ENCODE measurements around the gene SLC6A18.

SLC6A18 gene

DNA sequence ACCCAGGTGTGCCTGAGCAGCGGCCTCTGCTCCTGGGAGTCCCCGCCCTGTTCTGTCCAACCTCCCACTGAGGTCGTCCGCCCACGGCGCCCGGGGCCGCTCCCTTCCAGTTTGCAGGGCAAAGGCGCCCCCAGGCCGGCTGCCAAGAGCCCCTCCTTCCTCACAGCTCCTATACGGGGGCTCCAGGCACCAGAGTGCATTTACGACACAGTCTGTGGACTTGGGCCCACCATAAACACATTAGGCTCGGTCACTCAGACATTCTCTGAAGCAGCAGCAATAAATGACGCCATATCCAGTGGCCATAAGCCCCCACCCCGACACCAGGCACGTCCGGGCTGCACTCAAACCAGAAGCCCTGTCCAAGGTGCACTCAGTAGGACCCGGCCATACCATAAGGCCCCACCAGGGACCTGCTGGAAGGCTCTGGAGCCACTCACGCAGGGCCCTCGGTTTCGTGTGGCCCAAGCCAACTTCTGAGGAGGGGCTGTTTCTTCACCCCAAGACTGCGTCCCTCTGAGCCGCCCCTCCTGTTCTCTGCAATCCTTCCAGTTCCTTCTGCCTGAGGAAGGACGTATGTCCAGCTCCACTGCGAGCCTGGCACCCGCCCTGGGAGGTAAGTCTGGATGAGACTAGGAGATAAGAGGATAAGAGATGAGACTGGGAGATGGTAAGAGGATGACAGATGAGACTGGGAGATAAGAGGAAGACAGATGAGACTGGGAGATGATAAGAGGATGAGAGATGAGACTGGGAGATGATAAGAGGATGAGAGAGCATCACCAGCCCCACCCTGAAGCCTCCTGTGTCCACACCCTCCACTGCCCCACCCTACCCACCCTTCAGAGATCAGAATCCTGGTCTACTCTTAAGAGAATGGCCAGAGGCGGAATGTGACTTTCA lies 26.7 kb downstream of the SLC6A18 start:
- Histone ChIP-seq H3K27me3 (ENCODE audit: control insufficient read depth in 2 of 2, insufficient read depth in 2 of 2, low read length in 2 of 2) (peaks cover 4 to 5% of the 10 kb centered on the region in 2 donors), H3K36me3 (ENCODE audit: control insufficient read depth in 2 of 2, insufficient read depth in 2 of 2, low read length in 2 of 2) (no peaks in the 10 kb centered on the region), H3K9me3 (ENCODE audit: control insufficient read depth in 2 of 2, low read length in 2 of 2) (no peaks in the 10 kb centered on the region), H3K9ac (ENCODE audit: low read depth in 1 of 2, low read length in 2 of 2) (no peak overlapping the region), H3K4me3 (ENCODE audit: low read length in 2 of 2) (no peak overlapping the region), H3K4me1 (ENCODE audit: control insufficient read depth in 2 of 2, insufficient read depth in 2 of 2, low read length in 2 of 2) (peaks cover 0 to 2% of the 10 kb centered on the region in 2 donors), H3K27ac (ENCODE audit: low read depth in 2 of 2, low read length in 2 of 2) (no peak overlapping the region)

DNA sequence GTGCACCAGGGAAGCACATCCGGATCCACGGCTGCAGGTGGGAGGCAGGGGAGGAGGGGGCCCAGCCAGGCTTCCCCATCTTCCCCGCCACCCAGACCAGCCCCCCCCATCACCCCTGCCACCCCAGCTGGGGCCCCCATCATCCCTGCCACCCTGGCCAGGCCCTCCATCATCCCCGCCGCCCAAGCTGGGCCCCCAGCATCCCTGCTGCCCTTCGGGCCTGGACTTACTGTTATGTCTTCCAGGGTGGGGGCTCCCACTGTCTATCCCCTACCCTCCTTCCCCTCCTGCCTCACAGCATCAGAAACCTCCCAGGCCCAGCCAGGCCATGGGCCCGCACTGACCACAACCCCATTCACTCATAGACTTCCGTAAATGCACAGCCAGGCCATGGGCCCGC lies 27.5 kb downstream of the SLC6A18 start:
- Histone ChIP-seq H3K9me3 (ENCODE audit: control insufficient read depth in 2 of 2, low read length in 2 of 2) (no peaks in the 10 kb centered on the region), H3K36me3 (ENCODE audit: control insufficient read depth in 2 of 2, insufficient read depth in 2 of 2, low read length in 2 of 2) (no peaks in the 10 kb centered on the region), H3K4me1 (ENCODE audit: control insufficient read depth in 2 of 2, insufficient read depth in 2 of 2, low read length in 2 of 2) (peaks cover 0 to 2% of the 10 kb centered on the region in 2 donors), H3K9ac (ENCODE audit: low read depth in 1 of 2, low read length in 2 of 2) (no peak overlapping the region), H3K27ac (ENCODE audit: low read depth in 2 of 2, low read length in 2 of 2) (no peak overlapping the region), H3K4me3 (ENCODE audit: low read length in 2 of 2) (no peak overlapping the region), H3K27me3 (ENCODE audit: control insufficient read depth in 2 of 2, insufficient read depth in 2 of 2, low read length in 2 of 2) (peaks cover 0 to 2% of the 10 kb centered on the region in 2 donors)

DNA sequence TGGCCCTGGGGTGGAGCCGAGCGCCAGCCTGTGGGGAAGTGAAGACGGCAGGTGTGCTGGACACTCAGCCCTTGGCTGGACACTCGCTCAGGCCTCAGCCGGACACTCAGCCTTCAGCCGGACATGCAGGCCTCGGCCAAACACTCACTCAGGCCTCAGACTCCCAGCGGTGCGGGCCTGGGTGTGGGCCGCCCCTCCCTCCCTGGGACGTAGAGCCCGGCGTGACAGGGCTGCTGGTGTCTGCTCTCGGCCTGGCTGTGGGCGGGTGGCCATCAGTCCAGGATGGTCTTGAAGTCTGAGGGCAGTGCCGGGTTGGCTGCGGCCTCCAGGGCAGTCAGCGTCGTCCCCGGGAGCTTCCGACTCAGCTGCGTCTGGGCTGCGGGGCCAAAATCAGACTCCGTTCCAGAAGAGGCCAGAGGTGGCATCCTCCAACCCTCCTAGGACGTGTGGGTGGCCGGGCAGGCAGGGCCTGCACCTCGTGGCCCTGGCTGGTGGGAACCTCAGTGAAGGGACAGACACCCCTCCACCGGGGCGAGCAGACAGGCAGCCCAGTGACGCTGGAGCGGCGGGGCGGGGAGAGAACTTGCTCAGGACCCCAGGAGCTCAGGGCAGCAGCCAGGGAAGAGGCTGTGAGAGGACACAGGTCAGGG lies 28.4 kb downstream of the SLC6A18 start:
- Histone ChIP-seq H3K27ac (ENCODE audit: low read depth in 2 of 2, low read length in 2 of 2) (no peak overlapping the region), H3K4me3 (ENCODE audit: low read length in 2 of 2) (no peak overlapping the region), H3K9ac (ENCODE audit: low read depth in 1 of 2, low read length in 2 of 2) (no peak overlapping the region), H3K4me1 (ENCODE audit: control insufficient read depth in 2 of 2, insufficient read depth in 2 of 2, low read length in 2 of 2) (peaks cover 0 to 2% of the 10 kb centered on the region in 2 donors), H3K9me3 (ENCODE audit: control insufficient read depth in 2 of 2, low read length in 2 of 2) (no peaks in the 10 kb centered on the region), H3K27me3 (ENCODE audit: control insufficient read depth in 2 of 2, insufficient read depth in 2 of 2, low read length in 2 of 2) (no peaks in the 10 kb centered on the region), H3K36me3 (ENCODE audit: control insufficient read depth in 2 of 2, insufficient read depth in 2 of 2, low read length in 2 of 2) (no peaks in the 10 kb centered on the region)

DNA sequence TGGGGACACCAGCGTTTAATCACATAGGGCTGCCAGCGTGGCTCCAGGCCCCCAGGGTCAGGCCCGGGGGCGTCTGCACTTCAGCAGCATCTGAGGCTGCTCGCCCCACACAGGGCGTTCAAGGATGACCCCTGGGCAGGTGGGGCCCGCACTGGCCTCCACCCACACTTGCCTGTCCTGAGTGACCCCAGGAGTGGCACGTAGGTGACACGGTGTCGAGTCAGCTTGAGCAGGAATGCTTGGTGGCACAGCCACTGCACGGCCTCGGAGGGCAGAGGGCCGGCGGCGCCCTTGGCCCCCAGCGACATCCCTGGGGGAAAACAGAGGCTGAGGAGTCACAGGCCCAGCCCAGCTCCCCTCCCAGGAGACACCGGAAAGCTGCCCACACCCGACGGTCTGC lies 29.0 kb downstream of the SLC6A18 start:
- Histone ChIP-seq H3K9ac (ENCODE audit: low read depth in 1 of 2, low read length in 2 of 2) (no peak overlapping the region), H3K27ac (ENCODE audit: low read depth in 2 of 2, low read length in 2 of 2) (no peak overlapping the region), H3K27me3 (ENCODE audit: control insufficient read depth in 2 of 2, insufficient read depth in 2 of 2, low read length in 2 of 2) (no peaks in the 10 kb centered on the region), H3K4me3 (ENCODE audit: low read length in 2 of 2) (no peak overlapping the region), H3K36me3 (ENCODE audit: control insufficient read depth in 2 of 2, insufficient read depth in 2 of 2, low read length in 2 of 2) (no peaks in the 10 kb centered on the region), H3K9me3 (ENCODE audit: control insufficient read depth in 2 of 2, low read length in 2 of 2) (no peaks in the 10 kb centered on the region), H3K4me1 (ENCODE audit: control insufficient read depth in 2 of 2, insufficient read depth in 2 of 2, low read length in 2 of 2) (peaks cover 0 to 2% of the 10 kb centered on the region in 2 donors)

DNA sequence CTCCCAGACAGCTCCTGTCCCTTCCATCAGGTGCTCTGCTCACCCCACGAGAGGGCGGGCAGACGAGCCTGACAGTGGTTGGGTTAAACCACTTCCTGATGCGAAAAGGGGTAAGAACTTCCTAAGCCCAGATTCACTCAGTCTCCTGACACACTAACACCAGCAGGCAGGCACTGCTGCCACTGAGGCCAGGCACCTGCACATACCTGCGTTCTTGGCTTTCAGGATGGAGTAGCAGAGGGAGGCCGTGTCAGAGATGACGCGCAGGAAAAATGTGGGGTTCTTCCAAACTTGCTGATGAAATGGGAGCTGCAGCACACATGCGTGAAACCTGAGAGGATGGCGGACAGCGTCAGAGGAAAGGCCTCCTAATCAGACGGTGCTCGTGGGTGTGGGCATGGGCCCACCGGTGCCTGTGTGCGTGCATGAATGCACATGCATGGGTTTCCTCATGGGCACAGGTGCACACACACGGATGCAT lies 29.9 kb downstream of the SLC6A18 start:
- Histone ChIP-seq H3K27me3 (ENCODE audit: control insufficient read depth in 2 of 2, insufficient read depth in 2 of 2, low read length in 2 of 2) (no peaks in the 10 kb centered on the region), H3K27ac (ENCODE audit: low read depth in 2 of 2, low read length in 2 of 2) (no peak overlapping the region), H3K9ac (ENCODE audit: low read depth in 1 of 2, low read length in 2 of 2) (no peak overlapping the region), H3K9me3 (ENCODE audit: control insufficient read depth in 2 of 2, low read length in 2 of 2) (no peaks in the 10 kb centered on the region), H3K36me3 (ENCODE audit: control insufficient read depth in 2 of 2, insufficient read depth in 2 of 2, low read length in 2 of 2) (no peaks in the 10 kb centered on the region), H3K4me3 (ENCODE audit: low read length in 2 of 2) (no peak overlapping the region), H3K4me1 (ENCODE audit: control insufficient read depth in 2 of 2, insufficient read depth in 2 of 2, low read length in 2 of 2) (peaks cover 0 to 2% of the 10 kb centered on the region in 2 donors)

DNA sequence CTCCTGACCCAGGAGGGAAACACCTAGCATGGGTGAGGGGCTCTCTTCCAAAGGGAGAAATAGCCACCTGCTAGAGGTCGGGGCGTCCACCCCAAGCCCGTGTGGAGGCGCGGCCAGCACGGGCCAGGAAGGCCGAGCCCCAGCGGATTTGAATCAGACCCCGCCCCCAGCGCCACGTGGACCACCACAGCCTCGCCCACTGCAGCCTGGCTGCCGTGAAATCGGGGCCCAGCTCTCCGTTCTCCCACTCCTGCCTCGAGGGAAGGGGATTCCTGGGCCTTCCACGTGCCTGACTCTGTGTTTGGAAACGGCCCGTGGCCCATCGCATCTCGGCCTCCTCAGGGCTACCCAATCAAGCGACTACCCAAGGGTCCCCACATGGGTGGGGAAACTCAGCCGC lies 31.6 kb downstream of the SLC6A18 start:
- Histone ChIP-seq H3K27ac (ENCODE audit: low read depth in 2 of 2, low read length in 2 of 2) (no peak overlapping the region), H3K4me1 (ENCODE audit: control insufficient read depth in 2 of 2, insufficient read depth in 2 of 2, low read length in 2 of 2) (peaks cover 0 to 2% of the 10 kb centered on the region in 2 donors), H3K9me3 (ENCODE audit: control insufficient read depth in 2 of 2, low read length in 2 of 2) (no peaks in the 10 kb centered on the region), H3K9ac (ENCODE audit: low read depth in 1 of 2, low read length in 2 of 2) (no peak overlapping the region), H3K4me3 (ENCODE audit: low read length in 2 of 2) (no peak overlapping the region), H3K27me3 (ENCODE audit: control insufficient read depth in 2 of 2, insufficient read depth in 2 of 2, low read length in 2 of 2) (no peaks in the 10 kb centered on the region), H3K36me3 (ENCODE audit: control insufficient read depth in 2 of 2, insufficient read depth in 2 of 2, low read length in 2 of 2) (no peaks in the 10 kb centered on the region)

DNA sequence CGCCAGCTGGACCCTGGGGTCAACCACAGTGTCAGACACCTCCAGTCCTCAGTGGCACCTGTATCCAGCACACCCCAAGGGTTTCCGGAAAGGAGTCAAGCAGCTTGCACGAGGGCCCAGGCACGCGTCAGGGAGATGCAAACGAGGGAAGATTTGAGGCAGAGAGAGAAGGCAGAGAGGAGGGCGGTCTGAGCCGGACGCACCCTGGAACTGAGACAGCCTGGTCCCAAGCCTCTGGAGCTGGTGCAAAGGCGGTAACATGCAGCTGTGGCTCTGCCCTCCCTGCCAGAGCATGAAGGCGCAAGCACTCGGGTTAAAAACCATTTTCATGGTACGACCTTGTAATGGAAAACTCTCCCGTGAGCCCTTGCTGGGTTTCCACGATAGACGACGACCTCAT lies 32.2 kb downstream of the SLC6A18 start:
- H3K27me3 ChIP-seq (ENCODE audit: control insufficient read depth in 2 of 2, insufficient read depth in 2 of 2, low read length in 2 of 2) = no peaks in the 10 kb centered on the region
- no peak overlapping the region for H3K4me3 ChIP-seq (ENCODE audit: low read length in 2 of 2)
- H3K4me1 ChIP-seq (ENCODE audit: control insufficient read depth in 2 of 2, insufficient read depth in 2 of 2, low read length in 2 of 2) = no peaks in the 10 kb centered on the region
- H3K9ac ChIP-seq (ENCODE audit: low read depth in 1 of 2, low read length in 2 of 2) = no peak overlapping the region
- no peak overlapping the region for H3K27ac ChIP-seq (ENCODE audit: low read depth in 2 of 2, low read length in 2 of 2)
- no peaks in the 10 kb centered on the region for H3K36me3 ChIP-seq (ENCODE audit: control insufficient read depth in 2 of 2, insufficient read depth in 2 of 2, low read length in 2 of 2)
- no peaks in the 10 kb centered on the region for H3K9me3 ChIP-seq (ENCODE audit: control insufficient read depth in 2 of 2, low read length in 2 of 2)

DNA sequence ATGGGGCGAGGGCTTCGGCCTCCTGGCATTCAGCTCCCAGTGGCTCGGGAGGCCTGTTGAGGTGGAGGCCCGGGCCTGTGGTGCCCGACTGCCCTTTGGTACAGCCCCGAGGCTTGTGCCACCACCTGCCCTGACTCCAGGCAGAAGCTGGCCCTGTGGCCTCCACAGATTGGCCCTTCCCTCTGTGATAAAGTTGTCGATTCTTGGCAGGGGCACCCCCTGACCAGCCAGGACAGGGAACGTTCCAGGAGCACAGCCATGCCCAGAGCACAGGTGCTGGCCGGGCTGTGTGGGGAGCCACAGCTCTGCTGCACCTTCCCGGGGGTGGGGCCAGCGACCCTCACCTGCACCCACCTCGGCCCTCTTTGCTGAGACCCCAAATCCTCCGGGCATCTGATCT lies 32.7 kb downstream of the SLC6A18 start:
- Histone ChIP-seq H3K4me1 (ENCODE audit: control insufficient read depth in 2 of 2, insufficient read depth in 2 of 2, low read length in 2 of 2) (no peaks in the 10 kb centered on the region), H3K4me3 (ENCODE audit: low read length in 2 of 2) (no peak overlapping the region), H3K9me3 (ENCODE audit: control insufficient read depth in 2 of 2, low read length in 2 of 2) (no peaks in the 10 kb centered on the region), H3K27me3 (ENCODE audit: control insufficient read depth in 2 of 2, insufficient read depth in 2 of 2, low read length in 2 of 2) (no peaks in the 10 kb centered on the region), H3K9ac (ENCODE audit: low read depth in 1 of 2, low read length in 2 of 2) (no peak overlapping the region), H3K36me3 (ENCODE audit: control insufficient read depth in 2 of 2, insufficient read depth in 2 of 2, low read length in 2 of 2) (no peaks in the 10 kb centered on the region), H3K27ac (ENCODE audit: low read depth in 2 of 2, low read length in 2 of 2) (no peak overlapping the region)

DNA sequence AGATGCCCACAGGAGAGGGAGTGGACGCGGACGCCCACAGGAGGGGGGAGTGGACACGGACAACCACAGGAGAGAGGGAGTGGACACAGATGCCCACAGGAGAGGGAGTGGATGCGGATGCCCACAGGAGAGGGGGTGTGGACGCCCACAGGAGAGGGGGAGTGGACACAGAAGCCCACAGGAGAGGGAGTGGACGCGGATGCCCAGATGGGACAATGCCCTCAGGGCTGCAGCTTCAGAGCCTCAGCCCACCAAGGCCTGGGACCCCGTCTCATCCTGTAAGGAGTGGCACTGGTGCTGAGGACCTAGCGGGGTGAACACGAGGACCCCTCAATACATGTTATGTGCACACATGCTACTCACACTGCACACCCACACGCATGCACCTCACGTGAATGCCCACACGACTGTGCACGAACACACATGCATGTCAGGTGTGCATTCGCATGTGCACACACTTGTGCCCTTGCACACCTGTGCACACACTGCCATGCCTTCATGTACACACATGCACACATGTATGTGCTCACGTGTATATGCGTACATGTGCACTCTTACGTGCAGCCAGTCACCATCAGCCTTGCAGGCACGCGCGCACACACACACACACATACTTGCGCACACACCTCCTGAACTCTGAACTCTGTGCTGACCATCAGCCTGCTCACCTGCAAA lies 34.8 kb downstream of the SLC6A18 start:
- no peak overlapping the region for H3K4me3 ChIP-seq (ENCODE audit: low read length in 2 of 2)
- no peaks in the 10 kb centered on the region for H3K36me3 ChIP-seq (ENCODE audit: control insufficient read depth in 2 of 2, insufficient read depth in 2 of 2, low read length in 2 of 2)
- no peak overlapping the region for H3K27ac ChIP-seq (ENCODE audit: low read depth in 2 of 2, low read length in 2 of 2)
- no peak overlapping the region for H3K9ac ChIP-seq (ENCODE audit: low read depth in 1 of 2, low read length in 2 of 2)
- no peaks in the 10 kb centered on the region for H3K27me3 ChIP-seq (ENCODE audit: control insufficient read depth in 2 of 2, insufficient read depth in 2 of 2, low read length in 2 of 2)
- H3K9me3 ChIP-seq (ENCODE audit: control insufficient read depth in 2 of 2, low read length in 2 of 2) = no peaks in the 10 kb centered on the region
- H3K4me1 ChIP-seq (ENCODE audit: control insufficient read depth in 2 of 2, insufficient read depth in 2 of 2, low read length in 2 of 2) = no peaks in the 10 kb centered on the region

DNA sequence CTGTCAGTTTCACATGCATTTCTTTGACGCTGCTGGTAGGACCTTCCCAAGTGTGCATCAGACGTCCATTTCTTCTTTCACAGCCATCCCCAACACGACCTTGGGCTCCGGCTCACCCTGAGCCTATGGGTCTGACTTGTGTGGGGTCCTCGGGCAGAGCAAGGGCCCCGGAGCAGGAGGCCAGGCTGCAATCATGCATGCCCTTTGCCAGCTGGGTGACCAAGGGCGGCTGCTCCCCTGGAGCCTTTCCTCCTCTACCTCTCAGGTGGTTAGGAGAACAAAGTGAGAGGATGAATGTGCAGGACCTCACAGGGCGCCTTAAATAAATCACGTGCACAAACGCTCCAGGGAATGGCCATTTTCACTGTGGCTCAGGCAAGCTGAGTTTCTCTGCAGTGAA lies 36.5 kb downstream of the SLC6A18 start:
- Histone ChIP-seq H3K36me3 (ENCODE audit: control insufficient read depth in 2 of 2, insufficient read depth in 2 of 2, low read length in 2 of 2) (no peaks in the 10 kb centered on the region), H3K9me3 (ENCODE audit: control insufficient read depth in 2 of 2, low read length in 2 of 2) (no peaks in the 10 kb centered on the region), H3K4me1 (ENCODE audit: control insufficient read depth in 2 of 2, insufficient read depth in 2 of 2, low read length in 2 of 2) (no peaks in the 10 kb centered on the region), H3K9ac (ENCODE audit: low read depth in 1 of 2, low read length in 2 of 2) (no peak overlapping the region), H3K27ac (ENCODE audit: low read depth in 2 of 2, low read length in 2 of 2) (no peak overlapping the region), H3K27me3 (ENCODE audit: control insufficient read depth in 2 of 2, insufficient read depth in 2 of 2, low read length in 2 of 2) (no peaks in the 10 kb centered on the region), H3K4me3 (ENCODE audit: low read length in 2 of 2) (no peak overlapping the region)
